Gastroesophageal sphincter (tissue), 4 donors: ENCODE data around the gene ATG7. TPM values are rescaled to one million over a fixed set of nuclear protein-coding genes. Genes with fewer than 3 reads are reported as not detected.
"Not testable (repeated sequence)": the region's sequence is repeated elsewhere in the genome, so short reads cannot be mapped to it uniquely, and the experiment has no call there.

Experiments used
- ATAC-seq: fragments of 150-250 bp; one replicate; pipeline ENCODE4 v1.9.1; 2016; ENCODE audit warnings: mild to moderate bottlenecking, moderate library complexity
- H3K27ac ChIP-seq, 4 donors: fragments of 200-600 bp; sonication (generic) in 3 of 4; 1 replicate in 3 of 4; 2 replicates in 1 of 4; pipeline ENCODE4 v1.5.1; 2016 to 2019
- H3K27me3 ChIP-seq: fragments of 200-600 bp; sonication (generic); one replicate; pipeline ENCODE4 v1.5.1; 2019
- H3K36me3 ChIP-seq, 2 donors: fragments of 200-600 bp; sonication (generic); one replicate each; pipeline ENCODE4 v1.5.1; 2019; ENCODE audit warnings: control low read depth in 1 of 2
- H3K4me1 ChIP-seq, 3 donors: fragments of 200-600 bp; sonication (generic); 1 replicate in 2 of 3; 2 replicates in 1 of 3; pipeline ENCODE4 v1.5.1; 2016 to 2019; ENCODE audit warnings: control low read depth in 2 of 3
- H3K4me3 ChIP-seq, 2 donors: fragments of 200-600 bp; sonication (generic); one replicate each; pipeline ENCODE4 v1.5.1; 2019; ENCODE audit warnings: mild to moderate bottlenecking in 1 of 2, moderate library complexity in 1 of 2
- H3K9me3 ChIP-seq, 3 donors: fragments of 200-600 bp; sonication (generic); one replicate each; pipeline ENCODE4 v1.5.1; 2017 to 2019; ENCODE audit warnings: control low read depth in 2 of 3
- EP300 ChIP-seq: sonication (generic); formaldehyde crosslinking; IDR thresholded peaks from one replicate; pipeline ENCODE4 v1.6.1; 2017; ENCODE audit warnings: antibody characterized with exemption, mild to moderate bottlenecking
- POLR2A ChIP-seq, 2 donors: fragments of 450-650 bp; IDR thresholded peaks; one replicate each; pipeline ENCODE4 v1.6.1; 2017; ENCODE audit warnings: antibody characterized with exemption in 2 of 2, mild to moderate bottlenecking in 2 of 2, moderate library complexity in 1 of 2
- POLR2AphosphoS5 ChIP-seq: sonication (generic); formaldehyde crosslinking; IDR thresholded peaks from one replicate; pipeline ENCODE4 v1.6.1; 2017; ENCODE audit warnings: antibody characterized with exemption
- WGBS, 2 donors: methylation state at CpG; one replicate each; pipeline ENCODE4 v1.1.5; 2018; ENCODE audit warnings: low coverage in 1 of 2; 5-methylcytosine and 5-hydroxymethylcytosine counted together
- total RNA-seq, 4 donors: library from RNA; depleted of rRNA; stranded (reverse); fragments of >200 nt; gene quantifications; one replicate each; pipeline ENCODE4 v1.1.0, GENCODE V29; 2016
- TF ChIP-seq, protein P1 (sequence below), 4 experiments: fragments of 200-600 bp in 2 of 4; fragments of 450-650 bp in 2 of 4; sonication (generic) in 1 of 4; IDR thresholded peaks; one replicate each; pipeline ENCODE4 v1.5.1; 2017 to 2019; ENCODE audit warnings: antibody characterized with exemption in 4 of 4, mild to moderate bottlenecking in 2 of 4, moderate library complexity in 2 of 4

Gene ATG7
- total RNA-seq, 4 donors from 2014 or later, result 28.3 to 64.9 (median 36.5) TPM

DNA sequence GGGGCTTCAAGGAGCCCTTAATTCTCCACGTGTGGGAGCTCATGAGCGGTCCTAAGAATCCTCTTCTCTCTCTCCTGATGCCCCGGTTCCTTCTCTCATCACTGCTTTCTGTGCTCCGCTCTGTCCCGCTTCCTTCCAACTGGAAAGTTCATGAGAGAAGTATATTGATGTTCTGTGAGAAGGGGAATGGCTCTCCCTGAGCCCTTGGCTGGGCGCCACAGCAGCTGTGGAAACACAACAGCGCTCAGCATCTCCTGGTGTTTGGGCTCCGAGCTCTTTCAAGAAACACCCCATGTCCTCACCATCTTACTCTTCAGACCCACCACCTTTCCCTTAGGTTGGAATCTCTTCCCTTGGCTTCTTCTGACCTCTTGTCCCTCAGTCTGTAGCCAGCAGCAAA is 209.8 kb downstream of the ATG7 start:
- no peaks in the 10 kb centered on the region for H3K9me3 ChIP-seq
- peak; percentile 36 for TF ChIP-seq POLR2AphosphoS5
- TF ChIP-seq, protein P1, sequence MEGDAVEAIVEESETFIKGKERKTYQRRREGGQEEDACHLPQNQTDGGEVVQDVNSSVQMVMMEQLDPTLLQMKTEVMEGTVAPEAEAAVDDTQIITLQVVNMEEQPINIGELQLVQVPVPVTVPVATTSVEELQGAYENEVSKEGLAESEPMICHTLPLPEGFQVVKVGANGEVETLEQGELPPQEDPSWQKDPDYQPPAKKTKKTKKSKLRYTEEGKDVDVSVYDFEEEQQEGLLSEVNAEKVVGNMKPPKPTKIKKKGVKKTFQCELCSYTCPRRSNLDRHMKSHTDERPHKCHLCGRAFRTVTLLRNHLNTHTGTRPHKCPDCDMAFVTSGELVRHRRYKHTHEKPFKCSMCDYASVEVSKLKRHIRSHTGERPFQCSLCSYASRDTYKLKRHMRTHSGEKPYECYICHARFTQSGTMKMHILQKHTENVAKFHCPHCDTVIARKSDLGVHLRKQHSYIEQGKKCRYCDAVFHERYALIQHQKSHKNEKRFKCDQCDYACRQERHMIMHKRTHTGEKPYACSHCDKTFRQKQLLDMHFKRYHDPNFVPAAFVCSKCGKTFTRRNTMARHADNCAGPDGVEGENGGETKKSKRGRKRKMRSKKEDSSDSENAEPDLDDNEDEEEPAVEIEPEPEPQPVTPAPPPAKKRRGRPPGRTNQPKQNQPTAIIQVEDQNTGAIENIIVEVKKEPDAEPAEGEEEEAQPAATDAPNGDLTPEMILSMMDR (IDR thresholded peaks at IDR 0.05), result no peak
- ATAC-seq, result peak; percentile 37
- peaks cover 12 to 63% (median 22%) of the 10 kb centered on the region in 3 donors for H3K4me1 ChIP-seq
- no peaks in the 10 kb centered on the region for H3K27me3 ChIP-seq
- 46 to 50% methylated on average over 1 to 4 of the region's 8 CpGs for WGBS, 2 donors
- H3K36me3 ChIP-seq, result no peaks in the 10 kb centered on the region
- peak overlapping the region in 3 of 4 donors; percentile 27 to 74 (median 72) for H3K27ac ChIP-seq
- no peak overlapping the region for H3K4me3 ChIP-seq

DNA sequence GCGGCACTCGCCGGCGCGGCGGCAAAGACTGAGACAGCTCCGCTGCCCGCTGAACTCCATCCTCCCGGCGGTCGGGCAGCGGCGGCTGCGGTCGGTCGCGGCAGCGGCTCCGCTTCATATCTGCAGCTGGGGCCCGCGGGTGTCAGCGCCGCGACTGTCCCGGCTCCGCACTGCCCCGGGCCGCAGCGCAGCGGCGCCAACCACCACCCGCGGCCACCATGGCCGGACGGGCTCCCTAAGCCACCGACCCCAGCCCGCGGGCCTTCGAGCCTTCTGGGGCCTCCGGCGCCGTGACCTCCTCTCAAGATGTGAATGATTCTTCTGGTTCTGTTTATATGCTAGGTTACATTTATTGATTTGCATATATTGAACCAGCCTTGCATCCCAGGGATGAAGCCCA is 216.2 kb downstream of the ATG7 start:
- 96% methylated on average over 5 of the region's 42 CpGs; no CpG with 5 or more reads in 1 of the 2 donors for WGBS, 2 donors

DNA sequence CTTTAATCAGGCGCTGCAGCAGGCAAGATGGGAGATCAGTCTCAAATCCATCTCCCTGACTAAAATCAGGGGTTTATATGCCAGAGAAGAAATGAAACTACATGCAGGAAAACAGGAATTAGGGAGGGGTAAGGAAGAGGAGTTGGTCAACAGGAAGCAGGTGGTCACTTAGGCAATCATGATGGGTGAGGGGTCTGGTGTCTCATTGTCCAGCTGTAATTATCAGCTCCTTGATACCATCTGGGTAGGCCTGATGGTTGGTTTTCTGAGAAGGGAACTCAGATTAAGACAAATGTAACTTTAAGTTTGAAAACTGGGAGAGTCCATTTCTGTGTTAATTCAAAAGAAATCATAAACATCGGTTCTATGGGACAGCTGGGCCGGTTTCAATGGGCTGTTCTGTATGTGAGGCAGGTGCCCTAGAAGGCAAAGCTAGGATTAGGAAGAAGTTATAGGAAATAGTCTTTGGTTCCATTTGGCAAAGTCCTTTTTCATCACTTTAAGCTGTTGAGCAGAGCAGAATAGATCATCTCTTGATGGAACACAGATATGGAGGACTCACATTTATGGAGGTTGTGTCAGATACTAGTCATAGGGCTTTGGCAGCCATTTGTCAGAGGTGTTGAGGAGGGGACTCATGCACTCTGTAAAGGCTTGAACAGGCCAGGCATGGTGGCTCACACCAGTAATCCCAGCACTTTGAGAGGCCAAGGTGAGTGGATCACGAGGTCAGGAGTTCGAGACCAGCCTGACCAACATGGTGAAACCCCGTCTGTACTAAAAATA is 222.1 kb downstream of the ATG7 start:
- Histone ChIP-seq H3K27me3 (no peaks in the 10 kb centered on the region), H3K9me3 (no peaks in the 10 kb centered on the region), H3K4me3 (no peak overlapping the region), H3K36me3 (no peaks in the 10 kb centered on the region), H3K4me1 (peaks cover 0 to 30% (median 8%) of the 10 kb centered on the region in 3 donors), H3K27ac (no peak overlapping the region)
- WGBS, 2 donors, result 87 to 90% methylated on average over 5 to 6 of the region's 6 CpGs
- no peak for TF ChIP-seq POLR2AphosphoS5
- no peak for ATAC-seq

More for the DNA sequence above, 216.2 kb downstream of the ATG7 start:
- not testable (repeated sequence) for H3K27ac ChIP-seq, ATAC-seq, H3K9me3 ChIP-seq, H3K27me3 ChIP-seq, H3K4me1 ChIP-seq, H3K36me3 ChIP-seq, H3K4me3 ChIP-seq

DNA sequence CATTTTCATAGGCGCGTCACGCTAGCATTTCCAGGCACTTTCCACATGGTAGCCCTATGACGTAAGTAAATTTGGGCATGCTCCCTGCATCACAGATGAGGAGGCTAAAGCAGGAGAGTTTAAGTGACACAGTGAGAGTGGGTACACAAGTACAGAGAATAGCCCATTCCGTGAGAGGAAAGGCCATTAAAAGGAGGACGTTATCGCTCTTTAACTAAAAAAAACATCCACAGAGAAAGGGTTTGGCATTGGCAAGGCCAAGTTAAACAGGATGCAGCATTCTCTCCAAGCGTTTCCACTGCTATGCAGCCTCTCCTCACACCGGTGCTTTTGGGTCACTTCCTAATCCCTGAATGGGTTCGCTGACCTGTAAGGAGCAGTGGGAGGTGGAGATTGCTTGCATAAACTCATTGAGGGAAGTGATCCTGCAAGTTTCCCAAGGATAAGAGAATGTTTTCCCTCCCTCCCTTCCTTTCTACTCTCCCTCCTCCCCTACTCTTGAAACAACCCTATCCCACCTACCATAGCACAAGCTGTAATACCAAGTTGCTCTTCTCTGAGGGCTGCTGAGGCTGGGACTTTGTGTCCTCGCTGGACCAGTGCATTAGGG is 223.9 kb downstream of the ATG7 start:
- 63 to 76% methylated on average over 8 to 11 of the region's 11 CpGs for WGBS, 2 donors
- no peak overlapping the region for H3K4me3 ChIP-seq
- no peaks in the 10 kb centered on the region for H3K9me3 ChIP-seq
- H3K27ac ChIP-seq, result peak overlapping the region in 2 of 4 donors; percentile 50
- TF ChIP-seq POLR2AphosphoS5, result no peak
- TF ChIP-seq, protein P1 (IDR thresholded peaks at IDR 0.05), result no peak
- TF ChIP-seq EP300, result no peak
- TF ChIP-seq POLR2A (IDR thresholded peaks at IDR 0.05), result no peak
- H3K36me3 ChIP-seq, result no peaks in the 10 kb centered on the region
- peaks cover 0 to 32% (median 8%) of the 10 kb centered on the region in 3 donors for H3K4me1 ChIP-seq
- H3K27me3 ChIP-seq, result no peaks in the 10 kb centered on the region
- ATAC-seq, result peak; percentile 37

DNA sequence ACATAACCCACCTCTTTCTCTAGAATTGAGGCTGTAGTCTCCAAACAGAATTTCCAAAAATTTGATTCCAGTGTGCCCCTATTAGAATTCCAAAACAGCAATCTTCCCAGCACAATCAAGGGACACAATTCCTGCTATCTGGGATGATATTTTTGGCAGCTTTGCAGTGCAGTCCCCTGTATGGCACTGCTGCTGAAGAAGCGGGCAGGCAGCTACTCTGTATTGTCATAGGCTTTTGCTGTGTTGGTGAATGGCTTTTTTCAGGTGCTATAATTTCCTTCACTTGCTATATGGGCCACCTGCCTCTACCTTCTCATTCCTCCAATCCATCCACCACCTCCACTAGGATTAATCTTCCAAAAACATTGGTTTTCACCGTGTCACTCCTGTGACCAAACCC is 226.0 kb downstream of the ATG7 start:
- TF ChIP-seq EP300, result no peak
- TF ChIP-seq POLR2AphosphoS5, result no peak
- TF ChIP-seq POLR2A (IDR thresholded peaks at IDR 0.05), result no peak
- TF ChIP-seq, protein P1 (IDR thresholded peaks at IDR 0.05), result no peak
- ATAC-seq, result no peak
- no peaks in the 10 kb centered on the region for H3K36me3 ChIP-seq
- H3K27ac ChIP-seq, result peak overlapping the region in 3 of 4 donors; percentile 52 to 69 (median 64)
- H3K9me3 ChIP-seq, result no peaks in the 10 kb centered on the region
- H3K4me3 ChIP-seq, result no peak overlapping the region
- H3K4me1 ChIP-seq, result peaks cover 0 to 32% (median 8%) of the 10 kb centered on the region in 3 donors
- WGBS, 2 donors, result 73 to 82% methylated on average over 2 of the region's 2 CpGs
- H3K27me3 ChIP-seq, result no peaks in the 10 kb centered on the region

DNA sequence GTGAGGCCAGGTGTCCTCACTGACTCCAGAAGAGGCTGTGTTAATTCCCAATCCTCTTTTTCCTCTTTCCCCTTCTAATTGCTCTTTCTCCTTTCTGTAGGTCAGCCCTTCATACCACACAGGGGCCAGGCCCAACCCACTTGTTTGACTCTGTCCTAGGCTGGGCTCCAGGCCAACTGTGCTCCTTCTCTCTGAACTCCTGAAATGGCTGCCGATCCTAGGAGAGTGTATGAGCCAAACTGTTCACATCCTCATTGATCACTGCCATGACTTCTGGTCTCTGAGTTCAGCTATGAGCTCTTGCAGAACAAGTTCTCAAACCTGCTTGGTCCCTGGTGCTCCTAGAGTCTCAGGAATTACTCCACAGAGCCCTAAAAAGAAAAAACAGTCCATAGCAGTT is 226.4 kb downstream of the ATG7 start:
- peak; percentile 62 for ATAC-seq
- Histone ChIP-seq H3K4me1 (peaks cover 0 to 32% (median 8%) of the 10 kb centered on the region in 3 donors), H3K9me3 (no peaks in the 10 kb centered on the region), H3K4me3 (no peak overlapping the region), H3K27ac (peak overlapping the region in 3 of 4 donors; percentile 52 to 69 (median 64)), H3K36me3 (no peaks in the 10 kb centered on the region), H3K27me3 (no peaks in the 10 kb centered on the region)
- 0% methylated on average over 1 of the region's 1 CpG; no CpG with 5 or more reads in 1 of the 2 donors for WGBS, 2 donors
- TF ChIP-seq POLR2AphosphoS5, result peak; percentile 8
- TF ChIP-seq, protein P1 (IDR thresholded peaks at IDR 0.05), result no peak
